HEK293 (cell line): Measurements from ENCODE around the gene DCLK1.

ENCODE experiments used
- CTCF ChIA-PET: fragments of 350-600 bp; formaldehyde crosslinking; extraction: SDS; loops from one replicate; lab custom pipeline; 2021; ENCODE audit warnings: antibody characterized with exemption; lab: Yijun Ruan, JAX
- POLR2A ChIA-PET: fragments of 300-600 bp; formaldehyde crosslinking; extraction: SDS; loops from one replicate; lab custom pipeline; 2020; ENCODE audit warnings: antibody characterized with exemption, inconsistent platforms; lab: Yijun Ruan, JAX
- H3K27ac ChIP-seq: fragments of 200-500 bp; sonication (Bioruptor generic); 2 replicates; pipeline ENCODE4 v1.5.1; 2014; ENCODE audit warnings: low read depth, low read length, control low read depth, inconsistent platforms; ENCODE audit errors: extremely low read depth
- H3K36me3 ChIP-seq, 2 experiments: fragments of 200-500 bp in 1 of 2; sonication (Bioruptor generic) in 1 of 2; 1 replicate in 1 of 2; 2 replicates in 1 of 2; pipeline ENCODE4 v1.5.1; 2014 to 2017; ENCODE audit warnings: inconsistent platforms in 2 of 2, low read length in 2 of 2; ENCODE audit not compliant: control insufficient read depth in 2 of 2, insufficient read depth in 1 of 2
- H3K4me1 ChIP-seq: fragments of 200-500 bp; sonication (Bioruptor generic); 2 replicates; pipeline ENCODE4 v1.5.1; 2014; ENCODE audit warnings: mild to moderate bottlenecking, low read length, inconsistent platforms; ENCODE audit not compliant: control insufficient read depth, insufficient read depth
- H3K4me3 ChIP-seq: 2 replicates; pipeline ENCODE4 v1.5.1; 2011; ENCODE audit warnings: low read depth, mild to moderate bottlenecking, control low read depth, low read length, moderate library complexity
- H3K9me3 ChIP-seq: fragments of 200-500 bp; sonication (Bioruptor generic); 2 replicates; pipeline ENCODE4 v1.5.1; 2014; ENCODE audit warnings: low read depth, low read length, inconsistent platforms; ENCODE audit not compliant: control insufficient read depth, insufficient read depth
- AEBP2 ChIP-seq: fragments of 450-650 bp; formaldehyde crosslinking; IDR thresholded peaks from 2 replicates; pipeline ENCODE4 v1.5.1; 2016; ENCODE audit warnings: missing biosample characterization, missing genetic modification characterization, borderline replicate concordance
- GLIS1 ChIP-seq: fragments of 450-650 bp; formaldehyde crosslinking; IDR thresholded peaks from 2 replicates; pipeline ENCODE4 v1.5.1; 2016; ENCODE audit warnings: missing biosample characterization, missing genetic modification characterization
- GLIS2 ChIP-seq: fragments of 450-650 bp; formaldehyde crosslinking; IDR thresholded peaks from 2 replicates; pipeline ENCODE4 v1.5.1; 2016; ENCODE audit warnings: missing biosample characterization, missing genetic modification characterization
- HOXD13 ChIP-seq: sonication (generic); formaldehyde crosslinking; IDR thresholded peaks from 2 replicates; pipeline ENCODE4 v1.8.0; 2022; ENCODE audit warnings: missing genetic modification reagents, borderline replicate concordance
- IKZF3 ChIP-seq: fragments of 450-650 bp; IDR thresholded peaks from 2 replicates; pipeline ENCODE4 v1.5.0; 2018; ENCODE audit warnings: missing biosample characterization, mild to moderate bottlenecking, missing genetic modification characterization, moderate library complexity
- KLF1 ChIP-seq: fragments of 450-650 bp; formaldehyde crosslinking; IDR thresholded peaks from 2 replicates; pipeline ENCODE4 v1.5.1; 2016; ENCODE audit warnings: missing biosample characterization, missing genetic modification characterization
- PATZ1 ChIP-seq: fragments of 450-650 bp; formaldehyde crosslinking; IDR thresholded peaks from 2 replicates; pipeline ENCODE4 v1.5.1; 2016; ENCODE audit warnings: missing biosample characterization, missing genetic modification characterization
- SALL2 ChIP-seq: fragments of 450-650 bp; formaldehyde crosslinking; IDR thresholded peaks from 2 replicates; pipeline ENCODE4 v1.5.0; 2017; ENCODE audit warnings: missing biosample characterization, mild to moderate bottlenecking, missing genetic modification characterization, borderline replicate concordance
- SCRT2 ChIP-seq: fragments of 450-650 bp; formaldehyde crosslinking; IDR thresholded peaks from 2 replicates; pipeline ENCODE4 v1.5.1; 2016; ENCODE audit warnings: missing biosample characterization, missing genetic modification characterization
- TCF7L2 ChIP-seq: IDR thresholded peaks from 2 replicates; pipeline ENCODE4 v1.6.1; 2011; ENCODE audit warnings: low read depth, mild to moderate bottlenecking, inconsistent platforms, low read length, moderate library complexity, borderline replicate concordance
- ZBTB17 ChIP-seq: fragments of 450-650 bp; formaldehyde crosslinking; IDR thresholded peaks from 2 replicates; pipeline ENCODE4 v1.5.1; 2016; ENCODE audit warnings: missing biosample characterization, missing genetic modification characterization
- ZBTB20 ChIP-seq: fragments of 450-650 bp; formaldehyde crosslinking; IDR thresholded peaks from 2 replicates; pipeline ENCODE4 v1.5.1; 2016; ENCODE audit warnings: missing biosample characterization, missing genetic modification characterization
- ZBTB48 ChIP-seq: fragments of 450-650 bp; formaldehyde crosslinking; IDR thresholded peaks from 2 replicates; pipeline ENCODE4 v1.5.1; 2016; ENCODE audit warnings: missing biosample characterization, missing genetic modification characterization
- ZFP41 ChIP-seq: fragments of 450-650 bp; formaldehyde crosslinking; IDR thresholded peaks from 2 replicates; pipeline ENCODE4 v1.5.1; 2016; ENCODE audit warnings: missing biosample characterization, missing genetic modification characterization, borderline replicate concordance
- ZNF280D ChIP-seq: fragments of 450-650 bp; formaldehyde crosslinking; IDR thresholded peaks from 2 replicates; pipeline ENCODE4 v1.5.1; 2016; ENCODE audit warnings: missing biosample characterization, missing genetic modification characterization
- ZNF398 ChIP-seq: fragments of 450-650 bp; formaldehyde crosslinking; IDR thresholded peaks from 2 replicates; pipeline ENCODE4 v1.5.1; 2017; ENCODE audit warnings: missing biosample characterization, missing genetic modification characterization
- ZNF423 ChIP-seq: fragments of 450-650 bp; formaldehyde crosslinking; IDR thresholded peaks from 2 replicates; pipeline ENCODE4 v1.5.1; 2016; ENCODE audit warnings: missing biosample characterization, missing genetic modification characterization
- ZNF501 ChIP-seq: fragments of 450-650 bp; formaldehyde crosslinking; IDR thresholded peaks from 2 replicates; pipeline ENCODE4 v1.5.1; 2016; ENCODE audit warnings: missing biosample characterization, missing genetic modification characterization
- ZNF600 ChIP-seq: fragments of 450-650 bp; formaldehyde crosslinking; IDR thresholded peaks from 2 replicates; pipeline ENCODE4 v1.5.1; 2016; ENCODE audit warnings: missing biosample characterization, missing genetic modification characterization
- ZNF626 ChIP-seq: fragments of 450-650 bp; sonication (Bioruptor Pico); formaldehyde crosslinking; IDR thresholded peaks from 2 replicates; pipeline ENCODE4 v1.5.1; 2018; ENCODE audit warnings: missing biosample characterization, missing genetic modification characterization, inconsistent platforms
- ZNF654 ChIP-seq: fragments of 450-650 bp; formaldehyde crosslinking; IDR thresholded peaks from 2 replicates; pipeline ENCODE4 v1.5.1; 2016; ENCODE audit warnings: low read depth, missing biosample characterization, missing genetic modification characterization
- ZNF658 ChIP-seq: fragments of 450-650 bp; formaldehyde crosslinking; IDR thresholded peaks from 2 replicates; pipeline ENCODE4; 2016; ENCODE audit warnings: missing biosample characterization, missing genetic modification characterization
- ZSCAN30 ChIP-seq: fragments of 450-650 bp; IDR thresholded peaks from 2 replicates; pipeline ENCODE4 v1.5.1; 2018; ENCODE audit warnings: missing biosample characterization, mild to moderate bottlenecking, missing genetic modification characterization, moderate library complexity
- TF ChIP-seq, protein P1 (sequence below): fragments of 450-650 bp; formaldehyde crosslinking; IDR thresholded peaks from 2 replicates; pipeline ENCODE4 v1.5.1; 2016; ENCODE audit warnings: missing biosample characterization, missing genetic modification characterization

The DCLK1 gene

DNA sequence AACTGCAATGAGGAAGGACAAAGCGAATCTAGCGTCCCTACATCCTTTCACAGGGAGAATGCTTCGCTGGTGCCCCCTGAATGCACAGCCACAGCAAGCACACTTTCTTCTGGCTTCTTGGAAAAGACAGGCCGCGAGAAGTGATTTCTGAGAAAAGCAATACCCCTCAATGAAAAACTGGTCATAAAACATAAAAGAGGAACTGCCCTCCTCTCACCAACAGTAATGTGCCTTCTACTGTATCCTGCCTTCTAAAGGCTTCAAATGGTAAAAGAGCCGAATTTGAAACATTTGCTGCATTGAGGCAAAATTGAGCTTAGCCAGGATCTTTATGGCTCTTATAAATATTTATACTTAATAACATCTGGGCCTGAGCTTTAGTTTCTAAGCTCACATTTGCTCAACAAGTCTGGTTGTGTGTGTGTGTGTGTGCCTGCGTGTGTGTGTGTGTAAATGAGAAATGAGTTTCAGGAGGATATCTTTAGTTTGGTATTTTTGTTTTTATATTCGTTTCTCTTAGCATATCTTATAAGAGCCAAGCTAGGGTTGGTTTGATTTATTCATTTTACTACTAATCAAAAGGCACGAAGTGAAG lies 408.6 kb downstream of the DCLK1 start (continued):
- TF ChIP-seq ZNF658 (tag by site-specific recombination) (no peak), KLF1 (tag by site-specific recombination) (no peak)
- TF ChIP-seq, all 188 proteins: peak for 0

DNA sequence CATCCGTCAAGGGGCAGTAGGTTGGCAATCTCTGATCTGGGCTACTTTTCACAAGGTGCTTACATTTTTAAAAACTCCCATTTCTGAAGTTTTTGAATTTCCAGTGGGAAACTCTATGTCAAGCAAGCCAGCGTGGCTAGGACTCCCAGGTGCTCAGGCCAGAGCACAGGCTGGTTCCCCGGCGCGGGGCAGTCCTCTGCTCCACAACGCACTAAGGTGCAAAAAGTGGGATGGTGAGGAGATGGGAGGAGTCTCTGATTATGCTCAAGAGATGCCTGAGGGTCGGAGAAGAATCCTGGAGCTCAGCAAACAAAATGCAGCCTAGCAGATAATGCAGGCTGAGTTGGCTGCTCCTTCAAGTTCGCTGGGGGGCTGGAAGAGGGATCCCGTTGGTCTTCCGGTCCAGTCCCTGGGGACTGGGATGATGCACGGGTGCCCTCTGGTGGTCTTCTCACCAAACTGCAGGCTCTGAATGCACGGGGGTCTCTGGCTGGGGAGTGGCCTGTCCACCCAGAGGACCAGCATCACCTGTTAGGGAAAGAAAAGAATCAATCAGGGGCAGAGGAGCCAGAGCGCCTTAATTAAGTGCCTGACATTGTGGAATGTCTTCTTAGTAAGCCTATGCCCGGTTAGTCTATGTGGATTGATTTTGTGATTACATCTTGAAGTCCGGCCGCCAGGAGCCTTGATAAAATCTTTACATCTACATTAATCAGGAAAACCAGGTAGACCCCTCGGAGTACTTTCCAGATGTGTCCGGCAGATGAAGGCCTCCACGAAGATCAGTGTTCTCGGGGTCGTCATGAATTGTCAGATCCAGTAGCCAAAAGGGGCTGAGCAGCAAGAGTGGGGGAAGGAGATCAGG lies 410.3 kb downstream of the DCLK1 start:
- H3K4me1 ChIP-seq, result no peaks in the 10 kb centered on the region
- no peaks in the 10 kb centered on the region for H3K36me3 ChIP-seq
- ChIA-PET CTCF (interaction anchor here (0.6 to 1.7 kb wide), 9 partner anchors 8 to 233 kb away, joined by 3 to 8 read pairs (median 3); no protein-coding TSS in a partner anchor), POLR2A (no interaction called here)
- H3K27ac ChIP-seq, result no peak overlapping the region
- peak overlapping the region; percentile 18 for H3K4me3 ChIP-seq
- no peaks in the 10 kb centered on the region for H3K9me3 ChIP-seq
- TF ChIP-seq ZNF280D (tag by site-specific recombination) (no peak), ZBTB20 (tag by site-specific recombination) (peak; percentile 37; the same call in 1 of the 2 replicates), PATZ1 (tag by site-specific recombination) (peak; percentile 61), GLIS1 (peak; percentile 95), ZNF654 (tag by site-specific recombination) (peak; percentile 82), ZNF626 (tag by site-specific recombination) (no peak), ZSCAN30 (peak; percentile 62; the same call in 1 of the 2 replicates), ZNF600 (tag by site-specific recombination) (peak; percentile 25; the same call in 1 of the 2 replicates), AEBP2 (tag by site-specific recombination) (no peak), ZBTB48 (tag by site-specific recombination) (0 out of 2 replicates have a peak, but pooled peaks have one; percentile 21), SCRT2 (tag by site-specific recombination) (0 out of 2 replicates have a peak, but pooled peaks have one; percentile 21), GLIS2 (peak; percentile 82), SALL2 (tag by site-specific recombination) (no peak), IKZF3 (peak; percentile 58; the same call in 1 of the 2 replicates), ZNF398 (tag by site-specific recombination) (no peak), ZFP41 (tag by site-specific recombination) (no peak), TCF7L2 (no peak), HOXD13 (CRISPR knock-in tag) (no peak), ZNF501 (peak; percentile 63; the same call in 1 of the 2 replicates), ZBTB17 (tag by site-specific recombination) (0 out of 2 replicates have a peak, but pooled peaks have one; percentile 35), ZNF423 (tag by site-specific recombination) (no peak)
- TF ChIP-seq, protein P1, sequence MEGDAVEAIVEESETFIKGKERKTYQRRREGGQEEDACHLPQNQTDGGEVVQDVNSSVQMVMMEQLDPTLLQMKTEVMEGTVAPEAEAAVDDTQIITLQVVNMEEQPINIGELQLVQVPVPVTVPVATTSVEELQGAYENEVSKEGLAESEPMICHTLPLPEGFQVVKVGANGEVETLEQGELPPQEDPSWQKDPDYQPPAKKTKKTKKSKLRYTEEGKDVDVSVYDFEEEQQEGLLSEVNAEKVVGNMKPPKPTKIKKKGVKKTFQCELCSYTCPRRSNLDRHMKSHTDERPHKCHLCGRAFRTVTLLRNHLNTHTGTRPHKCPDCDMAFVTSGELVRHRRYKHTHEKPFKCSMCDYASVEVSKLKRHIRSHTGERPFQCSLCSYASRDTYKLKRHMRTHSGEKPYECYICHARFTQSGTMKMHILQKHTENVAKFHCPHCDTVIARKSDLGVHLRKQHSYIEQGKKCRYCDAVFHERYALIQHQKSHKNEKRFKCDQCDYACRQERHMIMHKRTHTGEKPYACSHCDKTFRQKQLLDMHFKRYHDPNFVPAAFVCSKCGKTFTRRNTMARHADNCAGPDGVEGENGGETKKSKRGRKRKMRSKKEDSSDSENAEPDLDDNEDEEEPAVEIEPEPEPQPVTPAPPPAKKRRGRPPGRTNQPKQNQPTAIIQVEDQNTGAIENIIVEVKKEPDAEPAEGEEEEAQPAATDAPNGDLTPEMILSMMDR (tag by site-specific recombination), result peak; percentile 76
